NCI-H526 treated with DMSO at 0.1 percent for 48 hours (cell line): Measurements from ENCODE around the gene CHML.
"Not testable (repeated sequence)": the region's sequence is repeated elsewhere in the genome, so short reads cannot be mapped to it uniquely, and the experiment has no call there.

ENCODE experiments used
- DNase-seq: peaks from one replicate; lab custom pipeline; 2025; lab: John Stamatoyannopoulos, UW

The CHML gene

GRCh38 chr1:241640149-241640866, at the start of gene CHML, which contains the start of gene OPN3:
CHML (minus strand) TSS chr1:241640369; CDS start chr1:241635766, 4,603 bp downstream.
OPN3 (minus strand) TSS chr1:241640369; CDS start chr1:241640254, 115 bp downstream.
- peak; percentile 63 for DNase-seq

GRCh38 chr1:241688940-241689368, 48.8 kb upstream of the CHML start:
- no peak for DNase-seq

- DNase-seq, result no peak
Measured at GRCh38 chr1:241684108-241684507, 43.9 kb upstream of the CHML start.

GRCh38 chr1:241682921-241683320, 42.8 kb upstream of the CHML start:
- no peak for DNase-seq

- DNase-seq, result not testable (repeated sequence)
Measured at GRCh38 chr1:241681861-241682448, 41.8 kb upstream of the CHML start.

- no peak for DNase-seq
Measured at GRCh38 chr1:241679961-241680360, 39.8 kb upstream of the CHML start.

- no peak for DNase-seq
Measured at GRCh38 chr1:241679404-241679803, 39.2 kb upstream of the CHML start.

GRCh38 chr1:241678536-241678935, 38.4 kb upstream of the CHML start:
- no peak for DNase-seq

GRCh38 chr1:241677201-241677600, 37.0 kb upstream of the CHML start:
- DNase-seq, result no peak

GRCh38 chr1:241675983-241676382, 35.8 kb upstream of the CHML start:
- DNase-seq, result no peak

GRCh38 chr1:241674805-241675384, 34.7 kb upstream of the CHML start:
- no peak for DNase-seq

GRCh38 chr1:241672301-241672700, 32.1 kb upstream of the CHML start:
- no peak for DNase-seq

GRCh38 chr1:241666419-241666818, 26.2 kb upstream of the CHML start:
- no peak for DNase-seq

GRCh38 chr1:241660424-241660972, 20.3 kb upstream of the CHML start:
- DNase-seq, result no peak

GRCh38 chr1:241659016-241659415, 18.8 kb upstream of the CHML start:
- DNase-seq, result not testable (repeated sequence)

- no peak for DNase-seq
Measured at GRCh38 chr1:241658081-241658793, 18.1 kb upstream of the CHML start.

- no peak for DNase-seq
Measured at GRCh38 chr1:241654641-241655040, 14.5 kb upstream of the CHML start.

GRCh38 chr1:241654019-241654418, 13.8 kb upstream of the CHML start:
- no peak for DNase-seq

- no peak for DNase-seq
Measured at GRCh38 chr1:241652012-241652411, 11.8 kb upstream of the CHML start, which contains the start of gene WDR64. WDR64 (plus strand) TSS chr1:241652281; CDS start chr1:241652485, 204 bp downstream.

- no peak for DNase-seq
Measured at GRCh38 chr1:241648159-241648558, 8.0 kb upstream of the CHML start.

- DNase-seq, result no peak
Measured at GRCh38 chr1:241647658-241648057, 7.5 kb upstream of the CHML start.

- DNase-seq, result no peak
Measured at GRCh38 chr1:241646201-241646600, 6.0 kb upstream of the CHML start.
